T-helper 22 cell (primary cell): Measurements from ENCODE around the gene AIPL1.

ENCODE experiments used
- DNase-seq: peaks from one replicate; pipeline ENCODE4 v3.0.0-alpha.2; 2020; ENCODE audit warnings: low read depth

AIPL1 gene

DNA sequence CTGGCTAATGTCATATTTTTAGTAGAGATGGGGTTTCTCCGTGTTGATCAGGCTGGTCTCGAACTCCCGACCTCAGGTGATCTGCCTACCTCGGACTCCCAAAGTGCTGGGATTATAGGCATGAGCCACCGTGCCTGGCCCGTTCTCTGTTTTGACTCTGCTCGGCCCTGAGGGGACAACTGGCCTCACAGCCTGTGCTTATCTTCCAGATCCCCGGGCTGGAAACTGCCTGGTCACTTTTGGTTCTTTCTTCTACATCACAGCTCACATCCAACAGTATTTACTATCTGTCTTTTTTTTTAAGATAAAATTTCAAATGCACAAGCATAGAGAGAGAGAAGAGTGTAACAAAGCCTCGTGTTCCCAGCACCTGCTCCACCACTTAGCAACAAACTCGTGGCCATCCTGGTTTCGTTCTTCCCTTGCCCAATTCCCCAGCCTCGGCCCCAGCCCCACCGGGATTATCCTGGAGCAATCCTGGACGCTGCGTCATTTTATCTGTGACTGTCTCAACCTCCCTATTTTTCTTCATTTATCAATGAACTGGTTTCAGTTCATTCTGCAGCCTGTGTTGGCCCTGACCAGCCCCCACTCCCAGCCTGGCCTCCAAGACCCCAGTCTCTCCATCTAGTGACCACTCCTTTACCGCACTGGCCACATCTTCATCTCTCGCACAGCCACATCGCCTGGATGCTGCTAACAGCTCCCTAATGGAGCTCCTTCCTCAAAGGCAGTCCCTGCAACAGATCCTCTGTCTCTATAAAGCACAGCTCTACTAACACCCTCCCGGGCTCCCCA, 30.5 kb upstream of the AIPL1 start:
- DNase-seq, result no peak

- no peak for DNase-seq
These were observed 29.6 kb upstream of the AIPL1 start for GRCh38 chr17:6464446-6465041.

DNA sequence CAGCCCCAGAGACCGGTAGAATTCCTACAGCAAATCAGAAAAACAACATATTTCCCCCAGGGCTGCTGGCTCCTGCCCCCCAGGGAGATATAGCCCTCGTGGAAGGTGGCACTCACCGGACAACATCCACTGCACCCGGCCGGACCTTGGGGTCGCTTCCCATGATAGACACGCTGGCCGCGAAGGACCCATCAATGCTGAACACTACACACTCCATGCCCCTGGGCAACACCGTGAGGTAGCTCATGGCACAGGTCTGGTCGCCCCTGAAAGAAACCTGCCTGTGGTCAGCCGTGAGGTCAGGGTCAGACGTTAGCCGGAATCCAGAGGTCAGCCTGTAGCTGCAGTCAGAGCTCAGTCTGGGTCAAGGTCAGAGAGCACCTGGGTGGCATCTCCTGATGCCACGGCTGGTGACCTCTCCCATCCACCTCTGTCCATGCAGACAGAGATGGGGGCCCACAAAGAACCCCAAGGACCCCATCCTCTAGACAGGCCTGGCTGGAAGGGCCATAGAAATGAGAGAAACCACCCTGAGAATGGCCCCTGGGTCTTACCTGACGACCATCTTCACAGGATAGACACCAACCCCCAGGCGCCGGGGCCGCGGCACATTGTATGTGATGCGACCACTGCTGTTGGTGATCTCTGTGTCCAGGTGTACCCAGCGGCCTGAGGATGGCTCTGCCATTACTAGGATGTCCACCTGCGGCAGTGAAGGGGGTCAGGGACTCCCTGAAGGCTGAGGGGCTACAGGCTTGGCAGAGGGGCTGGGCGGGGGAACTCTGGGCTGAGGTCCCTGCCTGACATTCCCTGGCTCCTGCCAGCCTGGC, 28.9 kb upstream of the AIPL1 start:
- DNase-seq, result no peak

GRCh38 chr17:6462692-6463091, 27.8 kb upstream of the AIPL1 start:
- DNase-seq, result no peak

- no peak for DNase-seq
These were observed 27.0 kb upstream of the AIPL1 start for GRCh38 chr17:6461792-6462524.

- DNase-seq, result no peak
These were observed 26.3 kb upstream of the AIPL1 start for GRCh38 chr17:6461246-6461645.

- DNase-seq, result no peak
These were observed 25.7 kb upstream of the AIPL1 start for GRCh38 chr17:6460531-6461161.

DNA sequence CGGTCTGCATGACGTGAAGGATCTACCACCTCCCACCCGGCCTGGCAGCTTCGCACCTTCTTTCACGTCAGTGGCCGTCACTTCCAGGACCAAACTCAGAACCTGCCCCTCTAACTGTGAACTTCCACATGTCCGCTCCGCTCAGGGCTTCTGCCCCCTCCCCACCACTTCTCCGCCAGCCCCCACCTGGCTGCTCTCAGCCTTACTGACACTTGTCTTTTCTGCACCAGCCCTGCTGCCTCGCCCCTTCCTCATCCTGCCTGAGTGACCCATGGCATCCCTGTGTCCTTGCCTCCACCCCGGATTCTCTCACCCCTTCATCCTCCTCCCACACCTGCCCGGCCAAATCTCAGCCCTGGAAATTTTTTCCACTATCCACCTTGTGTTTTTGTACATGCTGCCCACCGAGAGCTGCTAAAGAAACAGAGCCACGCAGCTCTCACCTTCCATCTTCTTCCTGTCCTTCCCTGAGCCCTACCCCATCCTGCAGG, 23.6 kb upstream of the AIPL1 start:
- DNase-seq, result no peak

DNA sequence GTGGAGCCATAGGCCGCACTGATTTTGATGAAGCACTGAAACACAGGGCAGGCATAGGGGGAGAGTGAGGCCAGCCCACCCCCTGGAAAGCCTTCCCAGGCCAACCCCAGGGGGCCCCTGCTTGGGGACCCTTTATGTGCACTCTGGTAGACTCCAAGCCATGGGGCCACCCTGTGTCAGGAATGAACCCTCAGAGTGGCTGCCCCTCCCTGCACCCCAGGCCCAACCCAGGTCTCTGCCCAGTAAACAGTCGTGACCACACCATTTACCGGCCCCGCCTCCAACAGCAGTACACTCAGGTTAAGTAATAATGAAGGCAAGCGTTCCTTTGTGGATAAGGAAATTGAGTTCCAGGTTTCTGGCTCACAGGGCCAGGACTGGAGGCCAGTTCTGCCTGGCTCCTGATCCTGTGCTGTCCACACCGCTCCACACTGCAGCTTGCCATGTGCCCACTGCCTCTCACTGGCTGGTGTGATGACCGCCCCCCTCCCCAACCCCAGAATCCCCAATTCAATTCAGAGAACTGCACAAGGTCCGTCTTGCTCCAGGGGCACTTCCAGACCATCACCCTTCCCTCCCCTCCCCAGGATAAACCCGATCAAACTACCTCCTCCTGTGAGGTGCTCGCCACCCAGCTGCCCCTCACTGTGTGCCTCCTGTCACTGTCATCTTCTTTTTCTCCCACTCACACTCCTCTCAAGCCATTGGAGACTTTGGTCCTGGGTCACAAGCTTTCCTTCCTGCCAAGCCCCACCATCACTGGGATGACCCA, 23.0 kb upstream of the AIPL1 start:
- no peak for DNase-seq

GRCh38 chr17:6456914-6457687, 22.2 kb upstream of the AIPL1 start:
- DNase-seq, result no peak

- DNase-seq, result no peak
These were observed 21.4 kb upstream of the AIPL1 start for GRCh38 chr17:6456321-6456720.

GRCh38 chr17:6455321-6455705, 20.4 kb upstream of the AIPL1 start:
- DNase-seq, result no peak

GRCh38 chr17:6454495-6455320, 19.8 kb upstream of the AIPL1 start:
- no peak for DNase-seq

GRCh38 chr17:6453279-6454024, 18.5 kb upstream of the AIPL1 start:
- no peak for DNase-seq

GRCh38 chr17:6452471-6453266, 17.7 kb upstream of the AIPL1 start:
- DNase-seq, result no peak

GRCh38 chr17:6450926-6451832, 16.3 kb upstream of the AIPL1 start:
- no peak for DNase-seq

- no peak for DNase-seq
These were observed 14.4 kb upstream of the AIPL1 start for GRCh38 chr17:6449307-6449706.
